Measurements from ENCODE around the gene CSTB.

Gene CSTB

GRCh38 chr21:43761886-43762285 lies 14.2 kb downstream of the CSTB start:
- no peaks in the 10 kb centered on the region for H3K4me1 Mint-ChIP-seq
- H3K36me3 Mint-ChIP-seq, result peaks cover 3% of the 10 kb centered on the region
- no peak overlapping the region for H3K4me3 Mint-ChIP-seq
- CTCF ChIA-PET, result no interaction called here
- no peak overlapping the region for H3K27ac Mint-ChIP-seq
- H3K9me3 Mint-ChIP-seq, result no peaks in the 10 kb centered on the region
- no peak for DNase-seq
- no peaks in the 10 kb centered on the region for H3K27me3 Mint-ChIP-seq

- Mint-ChIP-seq H3K9me3 (no peaks in the 10 kb centered on the region), H3K36me3 (peaks cover 9% of the 10 kb centered on the region), H3K27me3 (no peaks in the 10 kb centered on the region), H3K4me1 (no peaks in the 10 kb centered on the region), H3K27ac (no peak overlapping the region), H3K4me3 (no peak overlapping the region)
- DNase-seq, result no peak
- CTCF ChIA-PET, result no interaction called here
These were observed 15.6 kb downstream of the CSTB start for GRCh38 chr21:43760391-43760958.

GRCh38 chr21:43759651-43760050 lies 16.5 kb downstream of the CSTB start:
- H3K27me3 Mint-ChIP-seq, result no peaks in the 10 kb centered on the region
- H3K27ac Mint-ChIP-seq, result no peak overlapping the region
- H3K36me3 Mint-ChIP-seq, result peaks cover 10% of the 10 kb centered on the region
- CTCF ChIA-PET, result no interaction called here
- no peaks in the 10 kb centered on the region for H3K9me3 Mint-ChIP-seq
- no peak for DNase-seq
- H3K4me3 Mint-ChIP-seq, result no peak overlapping the region
- H3K4me1 Mint-ChIP-seq, result no peaks in the 10 kb centered on the region

GRCh38 chr21:43758811-43759210 lies 17.3 kb downstream of the CSTB start:
- Mint-ChIP-seq H3K4me3 (no peak overlapping the region), H3K27me3 (no peaks in the 10 kb centered on the region), H3K36me3 (peaks cover 15% of the 10 kb centered on the region), H3K4me1 (no peaks in the 10 kb centered on the region), H3K9me3 (no peaks in the 10 kb centered on the region), H3K27ac (no peak overlapping the region)
- DNase-seq, result no peak
- CTCF ChIA-PET, result no interaction called here

- Mint-ChIP-seq H3K36me3 (peaks cover 16% of the 10 kb centered on the region), H3K27ac (no peak overlapping the region), H3K4me1 (no peaks in the 10 kb centered on the region), H3K9me3 (no peaks in the 10 kb centered on the region), H3K27me3 (no peaks in the 10 kb centered on the region), H3K4me3 (no peak overlapping the region)
- CTCF ChIA-PET, result no interaction called here
- no peak for DNase-seq
These were observed 17.9 kb downstream of the CSTB start for GRCh38 chr21:43758111-43758641.

GRCh38 chr21:43757601-43758000 lies 18.5 kb downstream of the CSTB start:
- no peaks in the 10 kb centered on the region for H3K27me3 Mint-ChIP-seq
- no peak for DNase-seq
- no peaks in the 10 kb centered on the region for H3K9me3 Mint-ChIP-seq
- no peaks in the 10 kb centered on the region for H3K4me1 Mint-ChIP-seq
- CTCF ChIA-PET, result no interaction called here
- no peak overlapping the region for H3K4me3 Mint-ChIP-seq
- H3K36me3 Mint-ChIP-seq, result peaks cover 17% of the 10 kb centered on the region
- no peak overlapping the region for H3K27ac Mint-ChIP-seq

GRCh38 chr21:43755820-43756594 lies 20.1 kb downstream of the CSTB start:
- no peaks in the 10 kb centered on the region for H3K27me3 Mint-ChIP-seq
- no peak for DNase-seq
- no peak overlapping the region for H3K4me3 Mint-ChIP-seq
- H3K9me3 Mint-ChIP-seq, result no peaks in the 10 kb centered on the region
- peaks cover 19% of the 10 kb centered on the region for H3K36me3 Mint-ChIP-seq
- CTCF ChIA-PET, result no interaction called here
- H3K4me1 Mint-ChIP-seq, result no peaks in the 10 kb centered on the region
- H3K27ac Mint-ChIP-seq, result no peak overlapping the region

- no peaks in the 10 kb centered on the region for H3K9me3 Mint-ChIP-seq
These were observed 20.9 kb downstream of the CSTB start for GRCh38 chr21:43754948-43755781.

GRCh38 chr21:43753439-43753799 lies 22.7 kb downstream of the CSTB start:
- H3K4me1 Mint-ChIP-seq, result no peaks in the 10 kb centered on the region
- no peak overlapping the region for H3K4me3 Mint-ChIP-seq
- CTCF ChIA-PET, result interaction anchor here (0.6 kb wide), 1 partner anchor 25 kb away, joined by 3 read pairs; no protein-coding TSS in a partner anchor
- H3K27me3 Mint-ChIP-seq, result no peaks in the 10 kb centered on the region
- DNase-seq, result no peak
- H3K9me3 Mint-ChIP-seq, result no peaks in the 10 kb centered on the region
- H3K27ac Mint-ChIP-seq, result no peak overlapping the region
- H3K36me3 Mint-ChIP-seq, result peaks cover 30% of the 10 kb centered on the region

More at GRCh38 chr21:43754948-43755781, 20.9 kb downstream of the CSTB start:
- Mint-ChIP-seq H3K4me3 (no peak overlapping the region), H3K4me1 (no peaks in the 10 kb centered on the region), H3K27ac (no peak overlapping the region), H3K27me3 (no peaks in the 10 kb centered on the region), H3K36me3 (peaks cover 26% of the 10 kb centered on the region)
- DNase-seq, result no peak
- CTCF ChIA-PET, result no interaction called here

- DNase-seq, result no peak
- Mint-ChIP-seq H3K4me3 (no peak overlapping the region), H3K36me3 (peaks cover 30% of the 10 kb centered on the region), H3K4me1 (no peaks in the 10 kb centered on the region), H3K27me3 (no peaks in the 10 kb centered on the region), H3K9me3 (no peaks in the 10 kb centered on the region), H3K27ac (no peak overlapping the region)
- CTCF ChIA-PET, result no interaction called here
These were observed 23.2 kb downstream of the CSTB start for GRCh38 chr21:43752758-43753438.

- no peak overlapping the region for H3K27ac Mint-ChIP-seq
- no peak for DNase-seq
- H3K4me3 Mint-ChIP-seq, result no peak overlapping the region
- CTCF ChIA-PET, result no interaction called here
- H3K27me3 Mint-ChIP-seq, result no peaks in the 10 kb centered on the region
- H3K36me3 Mint-ChIP-seq, result peaks cover 32% of the 10 kb centered on the region
- H3K4me1 Mint-ChIP-seq, result no peaks in the 10 kb centered on the region
- no peaks in the 10 kb centered on the region for H3K9me3 Mint-ChIP-seq
These were observed 24.0 kb downstream of the CSTB start for GRCh38 chr21:43751955-43752591.

- Mint-ChIP-seq H3K27me3 (no peaks in the 10 kb centered on the region), H3K27ac (no peak overlapping the region), H3K4me3 (no peak overlapping the region), H3K4me1 (no peaks in the 10 kb centered on the region), H3K36me3 (peaks cover 26% of the 10 kb centered on the region), H3K9me3 (no peaks in the 10 kb centered on the region)
- DNase-seq, result no peak
- CTCF ChIA-PET, result no interaction called here
These were observed 25.6 kb downstream of the CSTB start for GRCh38 chr21:43750339-43751033.

- H3K4me1 Mint-ChIP-seq, result no peaks in the 10 kb centered on the region
- no peak for DNase-seq
- CTCF ChIA-PET, result no interaction called here
- H3K27me3 Mint-ChIP-seq, result no peaks in the 10 kb centered on the region
- no peaks in the 10 kb centered on the region for H3K9me3 Mint-ChIP-seq
- no peak overlapping the region for H3K4me3 Mint-ChIP-seq
- no peak overlapping the region for H3K27ac Mint-ChIP-seq
- peaks cover 28% of the 10 kb centered on the region for H3K36me3 Mint-ChIP-seq
These were observed 26.4 kb downstream of the CSTB start for GRCh38 chr21:43749651-43750262.
